ENCODE results near the gene ABCG2. TPM values are rescaled to one million over a fixed set of nuclear protein-coding genes. Genes with fewer than 3 reads are reported as not detected.

The ABCG2 gene
- total RNA-seq, 1 experiment from 2014 or later: not detected

- Histone ChIP-seq H3K4me1 (ENCODE audit: insufficient read depth, low read length, poor library complexity, severe bottlenecking) (no peaks in the 10 kb centered on the region), H3K9me3 (ENCODE audit: low read depth, low read length, poor library complexity, severe bottlenecking) (no peaks in the 10 kb centered on the region), H3K4me3 (ENCODE audit: low read depth, low read length, poor library complexity, severe bottlenecking) (no peak overlapping the region), H3K36me3 (ENCODE audit: insufficient read depth, low read length, poor library complexity, severe bottlenecking) (no peaks in the 10 kb centered on the region), H3K27ac (ENCODE audit: low read depth, low read length, poor library complexity, severe bottlenecking) (no peak overlapping the region), H3K27me3 (replicated peaks; ENCODE audit: insufficient read depth, low read depth, low read length, poor library complexity) (no peaks in the 10 kb centered on the region)
- no peak for DNase-seq (ENCODE audit: low spot score)
- CTCF ChIA-PET: no interaction called here
- POLR2A ChIA-PET (ENCODE audit: low non-redundant PET): no interaction called here
- no TSS peak for BruUV-seq (replicated peaks)
- intact Hi-C loops (cut with micrococcal nuclease; ENCODE audit: unreplicated experiment): no loop called here
- TF ChIP-seq, protein P1, sequence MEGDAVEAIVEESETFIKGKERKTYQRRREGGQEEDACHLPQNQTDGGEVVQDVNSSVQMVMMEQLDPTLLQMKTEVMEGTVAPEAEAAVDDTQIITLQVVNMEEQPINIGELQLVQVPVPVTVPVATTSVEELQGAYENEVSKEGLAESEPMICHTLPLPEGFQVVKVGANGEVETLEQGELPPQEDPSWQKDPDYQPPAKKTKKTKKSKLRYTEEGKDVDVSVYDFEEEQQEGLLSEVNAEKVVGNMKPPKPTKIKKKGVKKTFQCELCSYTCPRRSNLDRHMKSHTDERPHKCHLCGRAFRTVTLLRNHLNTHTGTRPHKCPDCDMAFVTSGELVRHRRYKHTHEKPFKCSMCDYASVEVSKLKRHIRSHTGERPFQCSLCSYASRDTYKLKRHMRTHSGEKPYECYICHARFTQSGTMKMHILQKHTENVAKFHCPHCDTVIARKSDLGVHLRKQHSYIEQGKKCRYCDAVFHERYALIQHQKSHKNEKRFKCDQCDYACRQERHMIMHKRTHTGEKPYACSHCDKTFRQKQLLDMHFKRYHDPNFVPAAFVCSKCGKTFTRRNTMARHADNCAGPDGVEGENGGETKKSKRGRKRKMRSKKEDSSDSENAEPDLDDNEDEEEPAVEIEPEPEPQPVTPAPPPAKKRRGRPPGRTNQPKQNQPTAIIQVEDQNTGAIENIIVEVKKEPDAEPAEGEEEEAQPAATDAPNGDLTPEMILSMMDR (conservative IDR thresholded peaks at IDR 0.05; ENCODE audit: low read depth, low read length): no peak
- no peak for TF ChIP-seq EZH2 (IDR thresholded peaks at IDR 0.05; ENCODE audit: borderline replicate concordance, low read depth, low read length, poor library complexity, severe bottlenecking)
Measured at GRCh38 chr4:88080626-88081025, 77.8 kb downstream of the ABCG2 start.

DNA sequence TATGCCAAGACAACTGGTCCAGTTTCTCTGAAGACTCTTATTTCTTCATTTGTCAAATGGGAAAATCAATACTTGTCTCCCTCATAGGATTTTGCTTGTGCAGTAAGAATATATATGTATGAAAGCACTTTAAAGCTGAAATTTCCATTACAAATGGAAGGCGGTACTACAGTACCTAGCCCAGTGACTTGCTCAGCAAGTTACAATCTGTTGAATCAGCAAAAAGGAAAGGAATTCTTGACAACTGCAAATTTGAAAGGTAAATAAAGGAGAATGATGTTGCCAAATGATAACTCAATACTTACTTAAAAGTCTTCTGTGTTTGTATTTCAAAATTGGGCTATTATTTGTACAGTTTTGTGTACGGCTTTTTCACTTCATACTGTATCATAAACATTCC, 79.9 kb downstream of the ABCG2 start:
- no peak for DNase-seq (ENCODE audit: low spot score)
- H3K27me3 ChIP-seq (replicated peaks; ENCODE audit: insufficient read depth, low read depth, low read length, poor library complexity): no peaks in the 10 kb centered on the region
- H3K36me3 ChIP-seq (ENCODE audit: insufficient read depth, low read length, poor library complexity, severe bottlenecking): no peaks in the 10 kb centered on the region
- TF ChIP-seq EZH2 (IDR thresholded peaks at IDR 0.05; ENCODE audit: borderline replicate concordance, low read depth, low read length, poor library complexity, severe bottlenecking): no peak
- ChIA-PET CTCF (no interaction called here), POLR2A (ENCODE audit: low non-redundant PET) (no interaction called here)
- no peaks in the 10 kb centered on the region for H3K9me3 ChIP-seq (ENCODE audit: low read depth, low read length, poor library complexity, severe bottlenecking)
- intact Hi-C loops (cut with micrococcal nuclease; ENCODE audit: unreplicated experiment): no loop called here
- no peak overlapping the region for H3K4me3 ChIP-seq (ENCODE audit: low read depth, low read length, poor library complexity, severe bottlenecking)
- H3K27ac ChIP-seq (ENCODE audit: low read depth, low read length, poor library complexity, severe bottlenecking): no peak overlapping the region
- BruUV-seq (replicated peaks): no TSS peak
- no peaks in the 10 kb centered on the region for H3K4me1 ChIP-seq (ENCODE audit: insufficient read depth, low read length, poor library complexity, severe bottlenecking)

GRCh38 chr4:88077911-88078524, 80.4 kb downstream of the ABCG2 start:
- H3K4me1 ChIP-seq (ENCODE audit: insufficient read depth, low read length, poor library complexity, severe bottlenecking): no peaks in the 10 kb centered on the region
- no peaks in the 10 kb centered on the region for H3K27me3 ChIP-seq (replicated peaks; ENCODE audit: insufficient read depth, low read depth, low read length, poor library complexity)
- POLR2A ChIA-PET (ENCODE audit: low non-redundant PET): no interaction called here
- DNase-seq (ENCODE audit: low spot score): no peak
- BruUV-seq (replicated peaks): no TSS peak
- TF ChIP-seq, protein P1 (conservative IDR thresholded peaks at IDR 0.05; ENCODE audit: low read depth, low read length): no peak
- no peak for TF ChIP-seq EZH2 (IDR thresholded peaks at IDR 0.05; ENCODE audit: borderline replicate concordance, low read depth, low read length, poor library complexity, severe bottlenecking)
- CTCF ChIA-PET: no interaction called here
- H3K9me3 ChIP-seq (ENCODE audit: low read depth, low read length, poor library complexity, severe bottlenecking): no peaks in the 10 kb centered on the region
- H3K27ac ChIP-seq (ENCODE audit: low read depth, low read length, poor library complexity, severe bottlenecking): no peak overlapping the region
- no peaks in the 10 kb centered on the region for H3K36me3 ChIP-seq (ENCODE audit: insufficient read depth, low read length, poor library complexity, severe bottlenecking)
- intact Hi-C loops (cut with micrococcal nuclease; ENCODE audit: unreplicated experiment): no loop called here
- no peak overlapping the region for H3K4me3 ChIP-seq (ENCODE audit: low read depth, low read length, poor library complexity, severe bottlenecking)

GRCh38 chr4:88075336-88075735, 83.1 kb downstream of the ABCG2 start:
- POLR2A ChIA-PET (ENCODE audit: low non-redundant PET): no interaction called here
- no peaks in the 10 kb centered on the region for H3K4me1 ChIP-seq (ENCODE audit: insufficient read depth, low read length, poor library complexity, severe bottlenecking)
- H3K27ac ChIP-seq (ENCODE audit: low read depth, low read length, poor library complexity, severe bottlenecking): no peak overlapping the region
- CTCF ChIA-PET: no interaction called here
- BruUV-seq (replicated peaks): no TSS peak
- H3K36me3 ChIP-seq (ENCODE audit: insufficient read depth, low read length, poor library complexity, severe bottlenecking): no peaks in the 10 kb centered on the region
- H3K27me3 ChIP-seq (replicated peaks; ENCODE audit: insufficient read depth, low read depth, low read length, poor library complexity): no peaks in the 10 kb centered on the region
- DNase-seq (ENCODE audit: low spot score): no peak
- no peak overlapping the region for H3K4me3 ChIP-seq (ENCODE audit: low read depth, low read length, poor library complexity, severe bottlenecking)
- no peaks in the 10 kb centered on the region for H3K9me3 ChIP-seq (ENCODE audit: low read depth, low read length, poor library complexity, severe bottlenecking)
- intact Hi-C loops (cut with micrococcal nuclease; ENCODE audit: unreplicated experiment): no loop called here
- TF ChIP-seq, protein P1 (conservative IDR thresholded peaks at IDR 0.05; ENCODE audit: low read depth, low read length): no peak
- TF ChIP-seq EZH2 (IDR thresholded peaks at IDR 0.05; ENCODE audit: borderline replicate concordance, low read depth, low read length, poor library complexity, severe bottlenecking): no peak
